Neural cell (in vitro differentiated cells): ENCODE data around the gene MTA1. TPM values are rescaled to one million over a fixed set of nuclear protein-coding genes. Genes with fewer than 3 reads are reported as not detected.

Experiments
- H2AFZ ChIP-seq: fragments of 200-600, 300-800 bp; sonication (generic), shearing (Covaris generic); 2 replicates; pipeline ENCODE4 v1.6.0; 2014; ENCODE audit warnings: low read depth, mild to moderate bottlenecking, antibody characterized with exemption, low read length, moderate library complexity
- H3F3A ChIP-seq: fragments of 200-600 bp; shearing (Covaris generic); 2 replicates; pipeline ENCODE4 v1.6.1; 2016; ENCODE audit warnings: mild to moderate bottlenecking, moderate library complexity, mixed read lengths, antibody characterized with exemption, low read length; ENCODE audit not compliant: insufficient read depth, poor library complexity, severe bottlenecking
- H3K27ac ChIP-seq: fragments of 200-600, 300-800 bp; sonication (generic), shearing (Covaris generic); 2 replicates; pipeline ENCODE4 v1.5.1; 2014; ENCODE audit warnings: mild to moderate bottlenecking, low read length, moderate library complexity
- H3K27me3 ChIP-seq: fragments of 300-800, 200-600 bp; sonication (generic), shearing (Covaris generic); 2 replicates; pipeline ENCODE4 v1.6.0; 2014; ENCODE audit warnings: mild to moderate bottlenecking, low read depth, low read length, moderate library complexity; ENCODE audit not compliant: insufficient read depth
- H3K36me3 ChIP-seq: fragments of 300-800, 200-600 bp; sonication (generic), shearing (Covaris generic); 2 replicates; pipeline ENCODE4 v1.5.1; 2014; ENCODE audit warnings: mild to moderate bottlenecking, antibody characterized with exemption, low read length, moderate library complexity; ENCODE audit not compliant: insufficient read depth
- H3K4me2 ChIP-seq: fragments of 300-800, 200-600 bp; sonication (generic), shearing (Covaris generic); 2 replicates; pipeline ENCODE4 v1.6.0; 2014; ENCODE audit warnings: mild to moderate bottlenecking, low read length
- H3K4me3 ChIP-seq: fragments of 300-800, 200-600 bp; sonication (generic), shearing (Covaris generic); 2 replicates; pipeline ENCODE4 v1.5.1; 2014; ENCODE audit warnings: mild to moderate bottlenecking, low read length, moderate library complexity
- H3K79me2 ChIP-seq: fragments of 200-600 bp; shearing (Covaris generic); replicated peaks from 2 replicates; pipeline ENCODE4 v1.6.0; 2014; ENCODE audit warnings: mild to moderate bottlenecking, low read length, moderate library complexity; ENCODE audit not compliant: insufficient read depth
- H3K9ac ChIP-seq: fragments of 300-800, 200-600 bp; sonication (generic), shearing (Covaris generic); 2 replicates; pipeline ENCODE4 v1.6.1; 2016; ENCODE audit warnings: mild to moderate bottlenecking, low read length, mixed read lengths
- H3K9me2 ChIP-seq: fragments of 200-600 bp; shearing (Covaris generic); 2 replicates; pipeline ENCODE4 v1.6.1; 2016; ENCODE audit warnings: mild to moderate bottlenecking, low read length, mixed read lengths; ENCODE audit not compliant: insufficient read depth
- H3K9me3 ChIP-seq: fragments of 200-600, 300-800 bp; sonication (generic), shearing (Covaris generic); 2 replicates; pipeline ENCODE4 v1.6.1; 2016; ENCODE audit warnings: mild to moderate bottlenecking, mixed run types, low read length, moderate library complexity, mixed read lengths
- H4K20me1 ChIP-seq: fragments of 200-600 bp; shearing (Covaris generic); 2 replicates; pipeline ENCODE4 v1.6.1; 2016; ENCODE audit warnings: mild to moderate bottlenecking, mixed run types; ENCODE audit not compliant: insufficient read depth
- CTCF ChIP-seq: fragments of 450-650 bp; IDR thresholded peaks from 2 replicates; pipeline ENCODE4 v1.5.1; 2014; ENCODE audit warnings: antibody characterized with exemption, mild to moderate bottlenecking, moderate library complexity; ENCODE audit not compliant: poor library complexity, severe bottlenecking
- EP300 ChIP-seq: fragments of 450-650 bp; conservative IDR thresholded peaks from 2 replicates; pipeline ENCODE4 v1.6.1; 2014; ENCODE audit warnings: antibody characterized with exemption, mild to moderate bottlenecking, moderate library complexity; ENCODE audit not compliant: poor library complexity, severe bottlenecking
- EZH2 ChIP-seq: fragments of 200-600, 300-800 bp; shearing (Covaris generic), sonication (generic); IDR thresholded peaks from 2 replicates; pipeline ENCODE4 v1.6.1; 2014; ENCODE audit warnings: antibody characterized with exemption, low read length, borderline replicate concordance, mild to moderate bottlenecking; ENCODE audit not compliant: insufficient read depth, poor library complexity, severe bottlenecking
- MXI1 ChIP-seq: fragments of 450-650 bp; conservative IDR thresholded peaks from 2 replicates; pipeline ENCODE4 v1.6.1; 2014; ENCODE audit warnings: antibody characterized with exemption, mild to moderate bottlenecking; ENCODE audit not compliant: poor library complexity, severe bottlenecking
- POLR2AphosphoS5 ChIP-seq: IDR thresholded peaks from 2 replicates; pipeline ENCODE4 v1.6.1; 2012
- RAD21 ChIP-seq: fragments of 450-650 bp; conservative IDR thresholded peaks from 2 replicates; pipeline ENCODE4 v1.6.1; 2014; ENCODE audit warnings: antibody characterized with exemption, mild to moderate bottlenecking, moderate library complexity
- REST ChIP-seq: IDR thresholded peaks from 2 replicates; pipeline ENCODE4 v1.6.1; 2012; ENCODE audit warnings: borderline replicate concordance
- SMC3 ChIP-seq: fragments of 450-650 bp; conservative IDR thresholded peaks from 2 replicates; pipeline ENCODE4 v1.6.1; 2014; ENCODE audit warnings: antibody characterized with exemption, mild to moderate bottlenecking, moderate library complexity; ENCODE audit not compliant: poor library complexity
- TAF1 ChIP-seq: IDR thresholded peaks from 2 replicates; pipeline ENCODE4 v1.6.1; 2012; ENCODE audit warnings: low read depth
- polyA plus RNA-seq: library from polyadenylated mRNA; depleted of rRNA; stranded (reverse); fragments of >200 nt; gene quantifications from 2 replicates; pipeline ENCODE4 v1.2.3, GENCODE V29; 2014

Gene MTA1
- polyA plus RNA-seq, 1 donor from 2014 or later = 94.0 TPM

- H3K9me2 ChIP-seq = no peaks in the 10 kb centered on the region
- TF ChIP-seq EZH2 (no peak), REST (no peak), CTCF (no peak), MXI1 (no peak), TAF1 (no peak), SMC3 (no peak), POLR2AphosphoS5 (no peak), EP300 (no peak), RAD21 (no peak)
- H3K4me2 ChIP-seq = no peak overlapping the region
- H4K20me1 ChIP-seq = no peaks in the 10 kb centered on the region
- H3K27ac ChIP-seq = no peak overlapping the region
- no peak overlapping the region for H3K9ac ChIP-seq
- no peak overlapping the region for H2AFZ ChIP-seq
- no peaks in the 10 kb centered on the region for H3K9me3 ChIP-seq
- no peaks in the 10 kb centered on the region for H3K79me2 ChIP-seq
- H3F3A ChIP-seq = no peaks in the 10 kb centered on the region
- H3K4me3 ChIP-seq = no peak overlapping the region
- H3K36me3 ChIP-seq = no peaks in the 10 kb centered on the region
- H3K27me3 ChIP-seq = peaks cover 17% of the 10 kb centered on the region
These were observed 11.0 kb upstream of the MTA1 start for GRCh38 chr14:105408592-105408991.

- Histone ChIP-seq H3K4me3 (no peak overlapping the region), H3K36me3 (no peaks in the 10 kb centered on the region), H3K27me3 (peaks cover 17% of the 10 kb centered on the region), H4K20me1 (no peaks in the 10 kb centered on the region), H3K9me3 (no peaks in the 10 kb centered on the region), H3K4me2 (no peak overlapping the region), H3K79me2 (no peaks in the 10 kb centered on the region), H3K9ac (no peak overlapping the region), H3K27ac (no peak overlapping the region), H3F3A (no peaks in the 10 kb centered on the region), H3K9me2 (no peaks in the 10 kb centered on the region), H2AFZ (no peak overlapping the region)
- TF ChIP-seq TAF1 (no peak), EP300 (no peak), CTCF (no peak), EZH2 (no peak), MXI1 (no peak), RAD21 (no peak)
These were observed 10.3 kb upstream of the MTA1 start for GRCh38 chr14:105409364-105409763.
